GM12878 (cell line): ENCODE data around the gene ANK3. TPM values are rescaled to one million over a fixed set of nuclear protein-coding genes. Genes with fewer than 3 reads are reported as not detected.

Source experiments
- ATAC-seq: fragments of 200-7000 bp; cut with Tn5 transposase; 3 replicates; pipeline ENCODE4 v1.9.1; 2020; ENCODE audit warnings: mild to moderate bottlenecking, moderate library complexity
- BruUV-seq: library from RNA; stranded (reverse); fragments of 400-500 nt; replicated peaks from 2 replicates; lab custom pipeline; 2021; lab: Mats Ljungman, UMichigan
- CTCF ChIA-PET: fragments of 300-600 bp; sonication (Branson Sonifier 250); formaldehyde crosslinking; extraction: SDS; loops from one replicate; lab custom pipeline; 2021; ENCODE audit warnings: inconsistent platforms; lab: Yijun Ruan, JAX
- POLR2A ChIA-PET: fragments of 350-600 bp; formaldehyde crosslinking; extraction: SDS; loops from one replicate; lab custom pipeline; 2021; ENCODE audit warnings: inconsistent platforms; lab: Charles Lee
- RAD21 ChIA-PET: fragments of 300-600 bp; sonication (Branson Sonifier 250); formaldehyde crosslinking; loops from one replicate; lab custom pipeline; 2023; ENCODE audit warnings: antibody characterized with exemption; ENCODE audit not compliant: unreplicated experiment; lab: Charles Lee
- SMC1A ChIA-PET: fragments of 300-600 bp; sonication (Branson Sonifier 250); formaldehyde crosslinking; loops from one replicate; lab custom pipeline; 2023; ENCODE audit not compliant: unreplicated experiment, uncharacterized antibody; lab: Charles Lee
- DNase-seq: peaks from one replicate; pipeline ENCODE4 v3.0.0-alpha.2; 2011; ENCODE audit warnings: low read depth, low spot score
- FAIRE-seq: peaks from 3 replicates; lab custom pipeline; 2011; peaks lifted over from hg19 to GRCh38; lab: Jason Lieb, UNC
- H2AFZ ChIP-seq: 2 replicates; pipeline ENCODE4 v1.6.0; 2011; ENCODE audit warnings: low read depth, low read length, control low read depth; ENCODE audit not compliant: control insufficient read depth
- H3K27ac ChIP-seq: 2 replicates; pipeline ENCODE4 v1.5.1; 2011; ENCODE audit warnings: control low read depth; ENCODE audit not compliant: control insufficient read depth, insufficient read depth
- H3K27me3 ChIP-seq, 2 experiments: replicated peaks in 1 of 2; 2 replicates each; pipeline versions ENCODE4 v1.6.0 to v1.6.1; 2011; ENCODE audit warnings: low read length in 1 of 2; ENCODE audit not compliant: control insufficient read depth in 2 of 2, insufficient read depth in 2 of 2
- H3K36me3 ChIP-seq, 2 experiments: 2 replicates each; pipeline ENCODE4 v1.5.1; 2011; ENCODE audit warnings: low read length in 1 of 2; ENCODE audit not compliant: control insufficient read depth in 2 of 2, insufficient read depth in 2 of 2
- H3K4me1 ChIP-seq: 2 replicates; pipeline ENCODE4 v1.6.1; 2011; ENCODE audit warnings: mild to moderate bottlenecking, low read length, moderate library complexity, mixed read lengths; ENCODE audit not compliant: control insufficient read depth, insufficient read depth
- H3K4me2 ChIP-seq: 2 replicates; pipeline ENCODE4 v1.6.0; 2011; ENCODE audit warnings: control low read depth; ENCODE audit not compliant: control insufficient read depth, insufficient read depth
- H3K4me3 ChIP-seq: fragments of 200-600 bp; sonication (generic); 2 replicates; pipeline ENCODE4 v1.5.1; 2016
- H3K79me2 ChIP-seq: 2 replicates; pipeline ENCODE4 v1.6.0; 2011; ENCODE audit warnings: low read length; ENCODE audit not compliant: control insufficient read depth, insufficient read depth
- H3K9ac ChIP-seq: 2 replicates; pipeline ENCODE4 v1.8.0; 2011; ENCODE audit warnings: low read length, control low read depth, mixed read lengths; ENCODE audit not compliant: control insufficient read depth, insufficient read depth
- H3K9me3 ChIP-seq: replicated peaks from 3 replicates; pipeline ENCODE4 v1.5.1; 2011; ENCODE audit warnings: mild to moderate bottlenecking, low read length; ENCODE audit not compliant: control insufficient read depth, insufficient read depth
- H4K20me1 ChIP-seq: 2 replicates; pipeline ENCODE4 v1.6.0; 2011; ENCODE audit not compliant: control insufficient read depth, insufficient read depth
- CBFB ChIP-seq: IDR thresholded peaks from 2 replicates; pipeline ENCODE4 v1.6.1; 2016; ENCODE audit warnings: antibody characterized with exemption, low read depth
- CBX5 ChIP-seq: sonication (generic); IDR thresholded peaks from 2 replicates; pipeline ENCODE4 v1.6.1; 2016; ENCODE audit warnings: low read depth, moderate library complexity, mild to moderate bottlenecking, inconsistent platforms
- EGR1 ChIP-seq, 2 experiments: IDR thresholded peaks; 1 replicate in 1 of 2; 2 replicates in 1 of 2; pipeline ENCODE4 v1.6.1; 2011 to 2012; ENCODE audit warnings: low read depth in 2 of 2, low read length in 2 of 2, borderline replicate concordance in 1 of 2, mild to moderate bottlenecking in 1 of 2, moderate library complexity in 1 of 2
- HDAC2 ChIP-seq: fragments of 200-600 bp; sonication (generic); IDR thresholded peaks from 2 replicates; pipeline ENCODE4 v1.6.1; 2017
- KLF5 ChIP-seq: fragments of 450-650 bp; IDR thresholded peaks from 2 replicates; pipeline ENCODE4 v1.6.1; 2014; ENCODE audit warnings: mild to moderate bottlenecking; ENCODE audit not compliant: partially characterized antibody
- MEF2B ChIP-seq: fragments of 450-650 bp; IDR thresholded peaks from 2 replicates; pipeline ENCODE4 v1.6.1; 2018; ENCODE audit warnings: mild to moderate bottlenecking, moderate library complexity; ENCODE audit not compliant: partially characterized antibody, poor library complexity, severe bottlenecking
- NR2F1 ChIP-seq: fragments of 450-650 bp; conservative IDR thresholded peaks from 2 replicates; pipeline ENCODE4 v1.6.1; 2017; ENCODE audit warnings: mild to moderate bottlenecking
- NRF1 ChIP-seq: conservative IDR thresholded peaks from 2 replicates; pipeline ENCODE4 v1.6.1; 2011; ENCODE audit warnings: mild to moderate bottlenecking, low read depth, low read length, improper control_type of control experiment
- RBBP5 ChIP-seq: fragments of 200-600 bp; sonication (generic); conservative IDR thresholded peaks from 2 replicates; pipeline ENCODE4 v1.6.1; 2016
- RELA ChIP-seq: fragments of 450-650 bp; IDR thresholded peaks from 2 replicates; pipeline ENCODE4 v1.8.0; 2014; ENCODE audit warnings: borderline replicate concordance; ENCODE audit not compliant: partially characterized antibody
- SKIL ChIP-seq: fragments of 450-650 bp; IDR thresholded peaks from 2 replicates; pipeline ENCODE4 v1.6.1; 2017; ENCODE audit warnings: mild to moderate bottlenecking, low read depth, inconsistent platforms; ENCODE audit not compliant: poor library complexity, severe bottlenecking
- TARDBP ChIP-seq: IDR thresholded peaks from 2 replicates; pipeline ENCODE4 v1.6.1; 2016; ENCODE audit warnings: borderline replicate concordance
- ZNF24 ChIP-seq: fragments of 450-650 bp; IDR thresholded peaks from 2 replicates; pipeline ENCODE4 v1.6.1; 2017; ENCODE audit warnings: antibody characterized with exemption, mild to moderate bottlenecking
- WGBS: methylation state at CpG from one replicate; pipeline ENCODE4 v1.1.6; 2016; ENCODE audit warnings: low lambda C conversion rate; ENCODE audit not compliant: insufficient replicate concordance, insufficient coverage; ENCODE audit errors: missing lambda C conversion rate; 5-methylcytosine and 5-hydroxymethylcytosine counted together
- in situ Hi-C: fragments of 300-500 bp; cut with MboI; formaldehyde crosslinking; loops from 9 replicates; pipeline ENCODE4 v1.14.3; 2018; ENCODE audit warnings: mixed read lengths
- intact Hi-C: fragments of 100-400 bp; cut with micrococcal nuclease; formaldehyde crosslinking; loops from one replicate; pipeline ENCODE4 v1.14.2; 2022; ENCODE audit not compliant: unreplicated experiment
- polyA plus RNA-seq, 11 experiments: library from polyadenylated mRNA; depleted of rRNA in 4 of 11; unstranded in 6 of 11; stranded (reverse) in 5 of 11; fragments of >200 nt; fragmentation: Nextera tagmentation in 4 of 11; fragmentation: Illumina TruSeq in 1 of 11; extraction: Ambion mirVana in 4 of 11; extraction: Trizol in 1 of 11; gene quantifications; 1 replicate in 1 of 11; 2 replicates in 10 of 11; pipeline versions ENCODE4 v1.2.1 to v1.2.3, GENCODE V29; 2011 to 2016; ENCODE audit warnings: inconsistent platforms in 2 of 11, missing spikeins in 2 of 11, low read depth in 1 of 11
- total RNA-seq, 4 experiments: library from RNA; depleted of rRNA in 3 of 4; stranded (reverse); fragments of >200 nt in 3 of 4; fragmentation: Illumina TruSeq in 1 of 4; extraction: Trizol in 1 of 4; gene quantifications; 2 replicates each; pipeline versions ENCODE4 v1.2.1 to v1.2.3, GENCODE V29; 2013 to 2021
- TF ChIP-seq, protein P1 (sequence below): IDR thresholded peaks from 2 replicates; pipeline ENCODE4 v1.6.1; 2011; ENCODE audit warnings: borderline replicate concordance, low read depth, mild to moderate bottlenecking, moderate library complexity, low read length; ENCODE audit not compliant: insufficient read depth, poor library complexity, severe bottlenecking
- TF ChIP-seq, protein P2 (sequence below): fragments of 150-350 bp; IDR thresholded peaks from 2 replicates; pipeline ENCODE4 v1.6.1; 2016; ENCODE audit warnings: low read depth, low read length

ANK3 gene
- total and polyA plus RNA-seq, 10 of the 15 experiments (the other 5 are each of a cell fraction or from before 2014, with no cell fraction given): 0.06 to 0.82 (median 0.20) TPM; not detected in 2

- no peak for TF ChIP-seq KLF5
- TF ChIP-seq MEF2B: no peak
Measured at GRCh38 chr10:60424971-60425370, 35.3 kb upstream of the ANK3 start (continued).

DNA sequence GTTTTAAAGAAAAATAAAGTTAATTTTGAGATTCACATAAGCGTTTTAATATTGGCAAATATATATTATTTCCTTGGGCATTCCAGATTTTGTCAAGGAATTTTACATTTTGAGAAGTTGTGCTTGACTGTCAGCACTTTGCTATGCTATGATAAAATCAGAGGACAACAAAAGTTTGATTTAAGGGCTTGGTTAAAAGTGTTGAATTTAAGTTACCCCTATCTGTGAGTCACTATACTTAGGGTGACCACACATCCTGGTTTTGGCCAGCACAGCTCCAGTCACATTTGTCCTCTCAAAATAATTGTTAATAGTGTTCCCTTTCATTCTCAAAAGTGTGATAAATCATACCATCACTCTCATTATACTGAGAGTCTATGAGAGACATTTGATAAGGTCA lies 34.2 kb upstream of the ANK3 start:
- no peaks in the 10 kb centered on the region for H3K9me3 ChIP-seq
- in situ Hi-C loops (no loop called here), intact Hi-C loops (no loop called here)
- ChIA-PET POLR2A (no interaction called here), RAD21 (no interaction called here), SMC1A (interaction anchor here (1.6 kb wide), 1 partner anchor 14 kb away, joined by 4 read pairs; no protein-coding TSS in a partner anchor), CTCF (interaction anchor here (1.5 kb wide), 1 partner anchor 88 kb away, joined by 7 read pairs; no protein-coding TSS in a partner anchor)
- H3K79me2 ChIP-seq: no peaks in the 10 kb centered on the region
- H3K4me1 ChIP-seq: no peaks in the 10 kb centered on the region
- no peaks in the 10 kb centered on the region for H3K36me3 ChIP-seq
- H3K9ac ChIP-seq: no peak overlapping the region
- DNase-seq (no peak), FAIRE-seq (no peak), ATAC-seq (no peak)
- no peak overlapping the region for H2AFZ ChIP-seq
- no peak overlapping the region for H3K27ac ChIP-seq
- 0% methylated on average over 1 of the region's 1 CpG for WGBS
- H3K4me2 ChIP-seq: no peak overlapping the region
- no peaks in the 10 kb centered on the region for H3K27me3 ChIP-seq
- BruUV-seq: no TSS peak
- no peaks in the 10 kb centered on the region for H4K20me1 ChIP-seq
- no peak overlapping the region for H3K4me3 ChIP-seq
- TF ChIP-seq, protein P1, sequence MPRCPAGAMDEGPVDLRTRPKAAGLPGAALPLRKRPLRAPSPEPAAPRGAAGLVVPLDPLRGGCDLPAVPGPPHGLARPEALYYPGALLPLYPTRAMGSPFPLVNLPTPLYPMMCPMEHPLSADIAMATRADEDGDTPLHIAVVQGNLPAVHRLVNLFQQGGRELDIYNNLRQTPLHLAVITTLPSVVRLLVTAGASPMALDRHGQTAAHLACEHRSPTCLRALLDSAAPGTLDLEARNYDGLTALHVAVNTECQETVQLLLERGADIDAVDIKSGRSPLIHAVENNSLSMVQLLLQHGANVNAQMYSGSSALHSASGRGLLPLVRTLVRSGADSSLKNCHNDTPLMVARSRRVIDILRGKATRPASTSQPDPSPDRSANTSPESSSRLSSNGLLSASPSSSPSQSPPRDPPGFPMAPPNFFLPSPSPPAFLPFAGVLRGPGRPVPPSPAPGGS: no peak
- no peak for TF ChIP-seq SKIL
- no peak for TF ChIP-seq RBBP5
- no peak for TF ChIP-seq MEF2B
- no peak for TF ChIP-seq EGR1 (IDR thresholded peaks at IDR 0.05; ENCODE audit: borderline replicate concordance in 1 of 2, low read depth in 2 of 2, low read length in 2 of 2)
- no peak for TF ChIP-seq RELA
- TF ChIP-seq NR2F1: no peak
- TF ChIP-seq CBFB: no peak
- TF ChIP-seq CBX5: no peak
- no peak for TF ChIP-seq NRF1
- no peak for TF ChIP-seq TARDBP
- TF ChIP-seq ZNF24: no peak
- no peak for TF ChIP-seq HDAC2
- TF ChIP-seq, protein P2, sequence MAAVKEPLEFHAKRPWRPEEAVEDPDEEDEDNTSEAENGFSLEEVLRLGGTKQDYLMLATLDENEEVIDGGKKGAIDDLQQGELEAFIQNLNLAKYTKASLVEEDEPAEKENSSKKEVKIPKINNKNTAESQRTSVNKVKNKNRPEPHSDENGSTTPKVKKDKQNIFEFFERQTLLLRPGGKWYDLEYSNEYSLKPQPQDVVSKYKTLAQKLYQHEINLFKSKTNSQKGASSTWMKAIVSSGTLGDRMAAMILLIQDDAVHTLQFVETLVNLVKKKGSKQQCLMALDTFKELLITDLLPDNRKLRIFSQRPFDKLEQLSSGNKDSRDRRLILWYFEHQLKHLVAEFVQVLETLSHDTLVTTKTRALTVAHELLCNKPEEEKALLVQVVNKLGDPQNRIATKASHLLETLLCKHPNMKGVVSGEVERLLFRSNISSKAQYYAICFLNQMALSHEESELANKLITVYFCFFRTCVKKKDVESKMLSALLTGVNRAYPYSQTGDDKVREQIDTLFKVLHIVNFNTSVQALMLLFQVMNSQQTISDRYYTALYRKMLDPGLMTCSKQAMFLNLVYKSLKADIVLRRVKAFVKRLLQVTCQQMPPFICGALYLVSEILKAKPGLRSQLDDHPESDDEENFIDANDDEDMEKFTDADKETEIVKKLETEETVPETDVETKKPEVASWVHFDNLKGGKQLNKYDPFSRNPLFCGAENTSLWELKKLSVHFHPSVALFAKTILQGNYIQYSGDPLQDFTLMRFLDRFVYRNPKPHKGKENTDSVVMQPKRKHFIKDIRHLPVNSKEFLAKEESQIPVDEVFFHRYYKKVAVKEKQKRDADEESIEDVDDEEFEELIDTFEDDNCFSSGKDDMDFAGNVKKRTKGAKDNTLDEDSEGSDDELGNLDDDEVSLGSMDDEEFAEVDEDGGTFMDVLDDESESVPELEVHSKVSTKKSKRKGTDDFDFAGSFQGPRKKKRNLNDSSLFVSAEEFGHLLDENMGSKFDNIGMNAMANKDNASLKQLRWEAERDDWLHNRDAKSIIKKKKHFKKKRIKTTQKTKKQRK: no peak
